Right renal cortex interstitium (tissue), 3 donors: ENCODE results near the gene BANK1. TPM values are rescaled to one million over a fixed set of nuclear protein-coding genes. Genes with fewer than 3 reads are reported as not detected.

ENCODE experiments used
- DNase-seq, 3 donors: peaks; one replicate each; pipeline ENCODE4 v3.0.0-alpha.2; 2013; ENCODE audit warnings: low read depth in 3 of 3, low spot score in 2 of 3
- polyA plus RNA-seq, 3 donors: library from polyadenylated mRNA; unstranded; fragments of 120-200 nt; gene quantifications; one replicate each; pipeline ENCODE4 v1.2.1, GENCODE V29; 2013; ENCODE audit not compliant: insufficient read length in 3 of 3

The BANK1 gene
- polyA plus RNA-seq, 3 donors, result 3.1 to 4.2 (median 3.2) TPM

GRCh38 chr4:102105983-102106382 is 315.5 kb downstream of the BANK1 start:
- no peak for DNase-seq

- DNase-seq, result no peak
Observed at GRCh38 chr4:102114118-102114630, 323.6 kb downstream of the BANK1 start.

DNA sequence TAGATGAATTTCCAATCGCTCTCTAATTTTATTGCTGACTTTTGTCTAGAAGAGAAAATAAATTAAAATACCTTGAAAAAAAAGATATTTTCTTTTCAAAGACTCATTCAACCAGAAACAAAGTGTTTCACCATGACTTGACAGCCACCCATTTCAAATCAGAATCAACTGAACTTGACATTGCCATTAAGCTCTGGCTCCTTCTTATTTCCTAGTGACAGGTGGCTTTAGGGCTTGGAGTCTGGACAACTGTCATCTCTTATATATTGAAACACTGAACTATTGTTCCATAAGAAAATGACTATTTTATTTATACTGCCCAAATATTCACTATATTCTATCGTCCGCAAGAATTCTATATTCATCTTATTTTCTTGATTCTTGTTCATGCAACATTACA is 325.6 kb downstream of the BANK1 start:
- DNase-seq, result no peak

- no peak for DNase-seq
Observed at GRCh38 chr4:102120846-102121245, 330.3 kb downstream of the BANK1 start.
